DND-41 (cell line): ENCODE measurements around the gene MUL1.

Experiments used
- EZH2 ChIP-seq: IDR thresholded peaks from 3 replicates; pipeline ENCODE4 v1.6.1; 2012; ENCODE audit warnings: borderline replicate concordance, low read depth, mild to moderate bottlenecking, moderate library complexity, low read length, inconsistent platforms; ENCODE audit not compliant: severe bottlenecking
- TF ChIP-seq, protein P1 (sequence below): IDR thresholded peaks from 2 replicates; pipeline ENCODE4 v1.5.1; 2012; ENCODE audit warnings: borderline replicate concordance, low read length, moderate library complexity, mild to moderate bottlenecking; ENCODE audit not compliant: poor library complexity, severe bottlenecking; ENCODE audit errors: extremely low read depth

DNA sequence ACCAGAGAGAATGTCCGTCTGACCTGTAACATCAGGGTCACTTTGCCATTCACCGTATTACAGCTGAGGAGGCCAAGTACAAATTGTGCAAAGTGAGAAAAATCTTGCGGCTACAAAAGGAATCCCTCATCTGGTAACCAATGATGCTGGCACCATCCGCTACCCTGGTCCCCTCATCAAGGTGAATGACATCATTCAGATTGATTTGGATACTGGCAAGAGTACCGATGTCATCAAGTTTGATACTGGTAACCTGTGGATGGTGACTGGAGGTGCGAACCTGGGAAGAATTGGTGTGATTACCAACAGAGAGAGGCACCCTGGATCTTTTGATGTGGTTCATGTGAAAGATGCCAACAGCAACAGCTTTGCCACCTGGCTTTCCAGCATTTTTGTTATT, 18.3 kb upstream of the MUL1 start:
- TF ChIP-seq, protein P1, sequence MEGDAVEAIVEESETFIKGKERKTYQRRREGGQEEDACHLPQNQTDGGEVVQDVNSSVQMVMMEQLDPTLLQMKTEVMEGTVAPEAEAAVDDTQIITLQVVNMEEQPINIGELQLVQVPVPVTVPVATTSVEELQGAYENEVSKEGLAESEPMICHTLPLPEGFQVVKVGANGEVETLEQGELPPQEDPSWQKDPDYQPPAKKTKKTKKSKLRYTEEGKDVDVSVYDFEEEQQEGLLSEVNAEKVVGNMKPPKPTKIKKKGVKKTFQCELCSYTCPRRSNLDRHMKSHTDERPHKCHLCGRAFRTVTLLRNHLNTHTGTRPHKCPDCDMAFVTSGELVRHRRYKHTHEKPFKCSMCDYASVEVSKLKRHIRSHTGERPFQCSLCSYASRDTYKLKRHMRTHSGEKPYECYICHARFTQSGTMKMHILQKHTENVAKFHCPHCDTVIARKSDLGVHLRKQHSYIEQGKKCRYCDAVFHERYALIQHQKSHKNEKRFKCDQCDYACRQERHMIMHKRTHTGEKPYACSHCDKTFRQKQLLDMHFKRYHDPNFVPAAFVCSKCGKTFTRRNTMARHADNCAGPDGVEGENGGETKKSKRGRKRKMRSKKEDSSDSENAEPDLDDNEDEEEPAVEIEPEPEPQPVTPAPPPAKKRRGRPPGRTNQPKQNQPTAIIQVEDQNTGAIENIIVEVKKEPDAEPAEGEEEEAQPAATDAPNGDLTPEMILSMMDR: no peak
- no peak for TF ChIP-seq EZH2
